ENCODE measurements around the gene GNA15.

- TF ChIP-seq CTCF (IDR thresholded peaks at IDR 0.05 in 8 of 11, conservative IDR thresholded peaks at IDR 0.05 in 3 of 11) = no peak
- no peak for TF ChIP-seq POLR2A (IDR thresholded peaks at IDR 0.05)
Observed at GRCh38 chr19:3135961-3136683, at the start of gene GNA15.

All from spleen (tissue), 7 donors.